ENCODE measurements around the gene RILP.

The RILP gene

DNA sequence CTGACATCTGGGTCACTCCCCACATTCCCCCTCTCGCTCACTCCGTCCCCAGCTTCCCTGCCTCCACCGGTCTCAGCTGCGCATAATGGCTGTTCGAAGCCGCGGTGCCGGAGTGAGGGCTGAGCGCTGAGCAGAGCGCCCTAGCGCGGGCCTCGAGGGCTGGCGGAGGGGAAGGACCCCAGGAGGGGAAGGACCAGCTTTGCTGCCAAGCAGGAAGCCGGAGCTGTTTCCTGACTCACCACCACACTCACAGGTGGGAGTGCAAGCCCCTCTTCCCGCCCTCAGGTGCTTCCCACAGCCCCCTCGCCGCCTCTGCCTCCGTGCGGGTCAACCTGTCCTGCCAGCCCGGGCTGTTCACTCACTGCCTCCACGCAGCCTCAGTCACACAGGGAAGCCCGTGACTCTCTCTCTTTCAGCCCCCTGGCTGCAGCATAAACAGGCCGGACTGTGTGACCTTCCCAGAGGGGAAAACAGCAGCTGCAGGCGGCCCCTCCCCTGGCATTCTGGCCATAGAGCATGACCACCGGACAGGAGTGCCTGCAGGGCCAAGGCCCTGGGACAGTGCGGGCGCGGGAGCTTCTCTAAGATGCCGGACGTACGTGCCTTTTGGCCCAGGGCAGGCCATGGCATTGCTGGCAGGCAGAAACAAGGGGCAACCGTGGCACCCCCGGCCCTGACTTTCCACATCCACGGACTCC, 44.7 kb downstream of the RILP start:
- no peak for DNase-seq (ENCODE audit: extremely low read depth in 1 of 2, low read depth in 1 of 2)

DNA sequence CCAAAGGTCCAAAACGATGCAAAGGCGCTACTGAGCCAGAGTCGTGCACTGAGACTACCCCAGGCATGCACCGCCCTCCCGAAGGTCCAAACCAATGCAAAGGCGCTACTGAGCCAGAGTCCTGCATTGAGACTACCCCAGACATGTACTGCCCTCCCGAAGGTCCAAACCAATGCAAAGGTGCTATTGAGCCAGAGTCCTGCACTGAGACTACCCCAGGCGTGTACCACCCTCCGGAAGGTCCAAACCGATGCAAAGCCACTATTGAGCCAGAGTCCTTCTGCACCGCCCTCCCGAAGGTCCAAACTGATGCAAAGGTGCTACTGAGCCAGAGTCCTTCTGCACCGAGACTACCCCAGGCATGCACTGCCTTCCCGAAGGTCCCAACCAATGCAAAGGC, 48.1 kb downstream of the RILP start:
- no peak for DNase-seq (ENCODE audit: extremely low read depth in 1 of 2, low read depth in 1 of 2)

- DNase-seq (ENCODE audit: extremely low read depth in 1 of 2, low read depth in 1 of 2) = no peak
Measured at GRCh38 chr17:1598399-1599095, 51.1 kb downstream of the RILP start.

DNA sequence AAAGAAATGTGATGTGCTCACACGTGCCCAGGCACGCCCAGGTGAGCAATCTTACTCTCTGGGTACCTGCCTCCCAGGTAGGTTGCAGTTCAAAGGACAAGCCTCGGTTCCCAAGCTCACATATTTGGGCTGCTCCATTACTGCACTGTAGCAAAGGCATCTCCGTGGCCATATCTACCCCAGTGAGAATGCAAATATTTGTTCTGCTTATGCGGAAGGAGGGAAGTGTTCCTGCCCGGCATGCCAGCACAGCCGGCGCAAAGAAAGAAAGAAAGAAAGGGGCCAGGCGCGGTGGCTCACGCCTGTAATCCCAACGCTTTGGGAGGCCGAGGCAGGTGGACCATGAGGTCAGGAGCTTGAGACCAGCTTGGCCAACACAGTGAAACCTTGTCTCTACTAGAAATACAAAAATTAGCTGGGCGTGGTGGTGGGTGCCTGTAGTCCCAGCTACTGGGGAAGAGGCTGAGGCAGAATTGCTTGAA, 51.8 kb downstream of the RILP start:
- DNase-seq (ENCODE audit: extremely low read depth in 1 of 2, low read depth in 1 of 2) = no peak
